Muscle layer of colon (tissue), 2 donors: ENCODE results near the gene RBM45.
"Not testable (repeated sequence)": the region's sequence is repeated elsewhere in the genome, so short reads cannot be mapped to it uniquely, and the experiment has no call there.

Experiments used
- H3K27ac ChIP-seq: one replicate; pipeline ENCODE4 v1.7.0; 2013; ENCODE audit warnings: low read depth, mild to moderate bottlenecking, low read length, moderate library complexity
- H3K27me3 ChIP-seq, 2 donors: one replicate each; pipeline ENCODE4 v1.7.0; 2013; ENCODE audit warnings: low read length in 2 of 2, mild to moderate bottlenecking in 2 of 2; ENCODE audit not compliant: insufficient read depth in 2 of 2, control insufficient read depth in 1 of 2
- H3K36me3 ChIP-seq: one replicate; pipeline ENCODE4 v1.7.0; 2013; ENCODE audit warnings: mild to moderate bottlenecking, low read length; ENCODE audit not compliant: insufficient read depth
- H3K4me1 ChIP-seq: one replicate; pipeline ENCODE4 v1.7.0; 2013; ENCODE audit warnings: mild to moderate bottlenecking, low read length; ENCODE audit not compliant: insufficient read depth
- H3K4me3 ChIP-seq, 2 donors: one replicate each; pipeline ENCODE4 v1.7.0; 2013; ENCODE audit warnings: low read length in 2 of 2, low read depth in 1 of 2, mild to moderate bottlenecking in 1 of 2, moderate library complexity in 1 of 2
- H3K9ac ChIP-seq: one replicate; pipeline ENCODE4 v1.7.0; 2013; ENCODE audit warnings: low read length
- H3K9me3 ChIP-seq: one replicate; pipeline ENCODE4 v1.7.0; 2013; ENCODE audit warnings: mild to moderate bottlenecking, low read length
- donor health status: abdominal sarcoma.
- donor health status: Adenocarcinoma of cecum.

Gene RBM45

GRCh38 chr2:178142274-178143065 lies 30.2 kb downstream of the RBM45 start:
- no peak overlapping the region for H3K4me3 ChIP-seq
- H3K27ac ChIP-seq: no peak overlapping the region
- no peaks in the 10 kb centered on the region for H3K4me1 ChIP-seq
- no peaks in the 10 kb centered on the region for H3K27me3 ChIP-seq
- no peak overlapping the region for H3K9ac ChIP-seq
- H3K9me3 ChIP-seq: no peaks in the 10 kb centered on the region
- no peaks in the 10 kb centered on the region for H3K36me3 ChIP-seq

- no peak overlapping the region for H3K9ac ChIP-seq
- no peaks in the 10 kb centered on the region for H3K27me3 ChIP-seq
- no peaks in the 10 kb centered on the region for H3K36me3 ChIP-seq
- no peaks in the 10 kb centered on the region for H3K4me1 ChIP-seq
- H3K9me3 ChIP-seq: no peaks in the 10 kb centered on the region
- H3K27ac ChIP-seq: no peak overlapping the region
- H3K4me3 ChIP-seq: no peak overlapping the region
Measured at GRCh38 chr2:178143481-178143880, 31.2 kb downstream of the RBM45 start.

DNA sequence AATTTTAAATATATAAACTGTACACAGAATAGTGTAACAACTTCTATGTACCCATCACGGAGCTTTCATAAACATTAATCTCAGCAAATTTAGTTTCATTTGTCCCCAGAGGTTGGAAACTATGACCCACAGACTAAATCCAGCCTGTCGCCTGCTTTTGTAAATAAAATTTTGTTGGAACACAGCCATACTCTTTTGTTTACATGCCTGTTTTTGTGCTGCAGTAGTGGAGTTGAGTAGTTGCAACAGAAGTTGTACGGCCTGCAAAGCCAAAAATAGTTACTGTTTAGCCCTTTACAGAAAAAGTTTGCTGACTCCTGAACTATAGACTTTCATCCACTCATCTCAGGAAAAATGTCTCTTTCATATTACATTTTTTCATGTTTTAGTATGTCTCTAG lies 39.8 kb downstream of the RBM45 start:
- no peaks in the 10 kb centered on the region for H3K4me1 ChIP-seq
- H3K9me3 ChIP-seq: no peaks in the 10 kb centered on the region
- no peak overlapping the region for H3K4me3 ChIP-seq
- H3K9ac ChIP-seq: no peak overlapping the region
- no peaks in the 10 kb centered on the region for H3K27me3 ChIP-seq
- H3K27ac ChIP-seq: no peak overlapping the region
- H3K36me3 ChIP-seq: no peaks in the 10 kb centered on the region

- no peak overlapping the region for H3K9ac ChIP-seq
- no peaks in the 10 kb centered on the region for H3K27me3 ChIP-seq
- no peaks in the 10 kb centered on the region for H3K9me3 ChIP-seq
- H3K36me3 ChIP-seq: no peaks in the 10 kb centered on the region
- no peak overlapping the region for H3K4me3 ChIP-seq
- H3K27ac ChIP-seq: no peak overlapping the region
- no peaks in the 10 kb centered on the region for H3K4me1 ChIP-seq
Measured at GRCh38 chr2:178152542-178152941, 40.3 kb downstream of the RBM45 start.

DNA sequence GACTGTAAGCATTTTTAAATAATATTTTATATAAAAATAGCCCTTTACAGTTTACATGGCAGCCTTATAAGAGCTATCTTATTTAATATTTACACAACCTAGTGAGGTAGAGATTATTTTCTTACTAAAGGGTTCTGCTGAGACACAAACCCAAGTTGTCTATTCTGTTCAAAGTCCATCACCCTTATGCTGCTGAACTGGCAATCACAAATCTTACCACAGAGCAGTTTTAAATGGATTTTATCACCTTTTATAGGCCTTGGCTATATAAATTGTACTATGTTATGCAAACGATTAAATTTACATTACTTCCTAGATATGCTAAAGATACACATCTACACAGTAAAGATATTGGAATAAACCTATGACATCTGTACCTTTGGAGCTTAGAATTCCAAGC lies 40.7 kb downstream of the RBM45 start:
- Histone ChIP-seq H3K36me3 (no peaks in the 10 kb centered on the region), H3K4me1 (no peaks in the 10 kb centered on the region), H3K4me3 (no peak overlapping the region), H3K27ac (no peak overlapping the region), H3K9me3 (no peaks in the 10 kb centered on the region), H3K27me3 (no peaks in the 10 kb centered on the region), H3K9ac (no peak overlapping the region)

GRCh38 chr2:178153878-178154277 lies 41.6 kb downstream of the RBM45 start:
- H3K4me3 ChIP-seq, H3K9ac ChIP-seq, H3K27ac ChIP-seq, H3K4me1 ChIP-seq, H3K36me3 ChIP-seq, H3K9me3 ChIP-seq, H3K27me3 ChIP-seq: not testable (repeated sequence)

DNA sequence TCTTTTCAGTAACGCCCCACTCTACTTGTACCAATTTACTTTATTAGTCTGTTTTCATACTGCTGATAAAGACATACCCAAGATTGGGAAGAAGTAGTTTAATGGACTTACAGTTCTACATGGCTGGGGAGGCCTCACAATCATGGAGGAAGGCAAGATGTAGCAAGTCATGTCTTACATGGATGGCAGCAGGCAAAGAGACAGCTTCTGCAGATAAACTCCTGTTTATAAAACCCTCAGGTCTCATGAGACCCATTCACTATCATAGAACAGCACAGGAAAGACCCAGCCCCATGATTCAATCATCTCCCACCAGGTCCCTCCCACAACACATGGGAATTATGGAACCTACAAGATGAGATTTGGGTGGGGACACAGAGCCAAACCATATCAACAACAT lies 43.3 kb downstream of the RBM45 start:
- H3K36me3 ChIP-seq: no peaks in the 10 kb centered on the region
- no peaks in the 10 kb centered on the region for H3K9me3 ChIP-seq
- no peak overlapping the region for H3K27ac ChIP-seq
- H3K4me3 ChIP-seq: no peak overlapping the region
- no peaks in the 10 kb centered on the region for H3K4me1 ChIP-seq
- H3K9ac ChIP-seq: no peak overlapping the region
- no peaks in the 10 kb centered on the region for H3K27me3 ChIP-seq

DNA sequence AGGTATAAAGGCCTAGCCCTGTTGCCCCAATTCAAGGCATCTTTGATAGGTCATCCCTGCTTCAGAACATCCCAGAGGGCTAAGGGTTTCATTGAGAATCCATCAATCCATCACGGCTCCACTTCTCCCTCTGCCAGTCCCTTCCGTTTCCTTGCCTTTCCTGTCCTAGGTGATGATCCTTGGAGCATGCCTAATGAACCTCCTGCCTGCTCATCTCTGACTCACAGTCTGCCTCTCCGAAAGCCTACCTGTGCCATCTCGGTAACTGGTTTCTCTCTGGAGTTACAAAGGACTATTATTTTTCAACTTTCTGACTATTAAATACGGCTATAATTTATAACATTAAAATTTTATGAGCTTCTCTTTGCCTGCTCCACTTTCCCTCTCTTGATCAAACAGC lies 45.3 kb downstream of the RBM45 start:
- no peak overlapping the region for H3K9ac ChIP-seq
- H3K27ac ChIP-seq: no peak overlapping the region
- no peaks in the 10 kb centered on the region for H3K27me3 ChIP-seq
- H3K4me1 ChIP-seq: no peaks in the 10 kb centered on the region
- H3K4me3 ChIP-seq: no peak overlapping the region
- H3K9me3 ChIP-seq: no peaks in the 10 kb centered on the region
- no peaks in the 10 kb centered on the region for H3K36me3 ChIP-seq

GRCh38 chr2:178159966-178160365 lies 47.7 kb downstream of the RBM45 start:
- no peak overlapping the region for H3K4me3 ChIP-seq
- H3K36me3 ChIP-seq: no peaks in the 10 kb centered on the region
- no peaks in the 10 kb centered on the region for H3K4me1 ChIP-seq
- no peak overlapping the region for H3K27ac ChIP-seq
- no peaks in the 10 kb centered on the region for H3K9me3 ChIP-seq
- no peak overlapping the region for H3K9ac ChIP-seq
- no peaks in the 10 kb centered on the region for H3K27me3 ChIP-seq

DNA sequence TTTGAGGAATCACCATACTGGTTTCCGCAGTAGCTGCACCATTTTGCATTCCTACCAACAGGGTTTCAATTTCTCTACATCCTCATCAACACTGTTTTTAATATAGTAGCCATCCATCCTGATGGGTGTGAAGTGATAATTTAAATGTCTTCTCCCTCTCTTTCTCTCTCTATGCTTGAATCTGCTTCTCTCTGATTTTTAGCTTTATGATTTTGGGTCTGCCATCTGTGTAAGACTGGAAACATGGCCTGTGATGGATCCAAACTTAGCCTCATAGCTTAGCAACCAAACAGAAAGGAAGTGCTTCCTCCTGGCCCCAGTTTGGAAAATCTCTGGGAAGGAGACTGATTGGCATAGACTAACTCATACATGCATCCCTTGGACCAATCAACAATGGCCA lies 48.4 kb downstream of the RBM45 start:
- no peak overlapping the region for H3K9ac ChIP-seq
- no peaks in the 10 kb centered on the region for H3K36me3 ChIP-seq
- H3K9me3 ChIP-seq: no peaks in the 10 kb centered on the region
- no peaks in the 10 kb centered on the region for H3K4me1 ChIP-seq
- H3K4me3 ChIP-seq: no peak overlapping the region
- H3K27ac ChIP-seq: no peak overlapping the region
- no peaks in the 10 kb centered on the region for H3K27me3 ChIP-seq

GRCh38 chr2:178163395-178163794 lies 51.2 kb downstream of the RBM45 start:
- Histone ChIP-seq H3K9me3 (no peaks in the 10 kb centered on the region), H3K27ac (no peak overlapping the region), H3K4me3 (no peak overlapping the region)

GRCh38 chr2:178163911-178164310 lies 51.7 kb downstream of the RBM45 start:
- H3K4me1 ChIP-seq: peaks cover 5% of the 10 kb centered on the region
- no peak overlapping the region for H3K4me3 ChIP-seq
- H3K9me3 ChIP-seq: no peaks in the 10 kb centered on the region
- H3K36me3 ChIP-seq: no peaks in the 10 kb centered on the region
- H3K27ac ChIP-seq: no peak overlapping the region
- H3K27me3 ChIP-seq: no peaks in the 10 kb centered on the region
- no peak overlapping the region for H3K9ac ChIP-seq

More at GRCh38 chr2:178163395-178163794, 51.2 kb downstream of the RBM45 start:
- H3K27me3 ChIP-seq: no peaks in the 10 kb centered on the region
- no peak overlapping the region for H3K9ac ChIP-seq
- H3K4me1 ChIP-seq: peaks cover 5% of the 10 kb centered on the region
- no peaks in the 10 kb centered on the region for H3K36me3 ChIP-seq
